GM19455 (cell line): ENCODE results near the gene AAR2.

Experiments used
- ATAC-seq: cut with Tn5 transposase; IDR thresholded peaks from one replicate; pipeline ENCODE4 v1.9.1; 2021; ENCODE audit not compliant: unreplicated experiment

The AAR2 gene, protein sequence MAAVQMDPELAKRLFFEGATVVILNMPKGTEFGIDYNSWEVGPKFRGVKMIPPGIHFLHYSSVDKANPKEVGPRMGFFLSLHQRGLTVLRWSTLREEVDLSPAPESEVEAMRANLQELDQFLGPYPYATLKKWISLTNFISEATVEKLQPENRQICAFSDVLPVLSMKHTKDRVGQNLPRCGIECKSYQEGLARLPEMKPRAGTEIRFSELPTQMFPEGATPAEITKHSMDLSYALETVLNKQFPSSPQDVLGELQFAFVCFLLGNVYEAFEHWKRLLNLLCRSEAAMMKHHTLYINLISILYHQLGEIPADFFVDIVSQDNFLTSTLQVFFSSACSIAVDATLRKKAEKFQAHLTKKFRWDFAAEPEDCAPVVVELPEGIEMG

DNA sequence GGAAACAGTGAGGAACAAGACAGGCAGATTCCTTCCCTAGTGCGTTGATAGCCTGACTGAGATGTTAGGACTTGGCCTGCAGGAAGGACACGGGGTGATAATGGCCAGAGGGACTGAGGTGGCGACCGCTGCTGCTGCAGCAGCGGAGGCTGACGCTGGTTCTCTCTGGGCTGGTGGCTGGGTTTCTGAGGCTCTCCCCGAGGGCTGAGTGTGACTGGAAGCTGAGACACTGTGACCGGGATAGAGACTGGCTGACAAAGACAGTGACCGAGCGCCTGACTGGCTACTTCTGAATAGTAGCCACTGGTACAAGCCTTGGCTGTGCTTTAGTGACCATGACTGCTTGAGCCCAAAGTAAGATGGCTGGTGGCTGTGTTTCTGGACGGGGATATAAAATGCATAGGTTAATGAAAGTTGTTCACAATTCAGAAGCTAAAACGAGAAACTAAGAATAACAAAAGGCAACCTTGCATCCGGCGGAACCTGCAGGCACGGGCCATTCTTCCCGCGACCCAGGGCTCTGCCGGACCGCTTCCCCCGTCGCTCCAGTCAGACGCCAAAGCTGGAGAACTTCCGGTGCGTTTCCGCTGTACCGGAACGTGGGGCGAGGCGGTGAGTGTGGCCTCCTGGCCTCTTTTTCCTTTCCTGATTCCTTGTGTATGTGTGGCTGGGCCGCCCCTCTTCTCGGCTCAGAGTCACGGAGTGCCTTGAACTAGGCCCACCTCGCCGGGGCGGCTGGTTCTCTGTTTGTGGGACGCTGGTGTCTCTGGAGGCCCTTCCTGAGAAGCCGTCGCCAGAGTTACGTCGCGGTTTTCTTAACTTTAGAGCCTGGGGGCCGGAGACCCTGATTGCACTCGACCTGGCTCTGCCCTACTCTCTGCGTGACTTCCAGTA is at the start of gene AAR2:
AAR2 (plus strand) TSS at position 587 of the 894 bp plus-strand sequence. CDS start 3,391 bp downstream, outside the sequence.
- ATAC-seq: peak; percentile 77

DNA sequence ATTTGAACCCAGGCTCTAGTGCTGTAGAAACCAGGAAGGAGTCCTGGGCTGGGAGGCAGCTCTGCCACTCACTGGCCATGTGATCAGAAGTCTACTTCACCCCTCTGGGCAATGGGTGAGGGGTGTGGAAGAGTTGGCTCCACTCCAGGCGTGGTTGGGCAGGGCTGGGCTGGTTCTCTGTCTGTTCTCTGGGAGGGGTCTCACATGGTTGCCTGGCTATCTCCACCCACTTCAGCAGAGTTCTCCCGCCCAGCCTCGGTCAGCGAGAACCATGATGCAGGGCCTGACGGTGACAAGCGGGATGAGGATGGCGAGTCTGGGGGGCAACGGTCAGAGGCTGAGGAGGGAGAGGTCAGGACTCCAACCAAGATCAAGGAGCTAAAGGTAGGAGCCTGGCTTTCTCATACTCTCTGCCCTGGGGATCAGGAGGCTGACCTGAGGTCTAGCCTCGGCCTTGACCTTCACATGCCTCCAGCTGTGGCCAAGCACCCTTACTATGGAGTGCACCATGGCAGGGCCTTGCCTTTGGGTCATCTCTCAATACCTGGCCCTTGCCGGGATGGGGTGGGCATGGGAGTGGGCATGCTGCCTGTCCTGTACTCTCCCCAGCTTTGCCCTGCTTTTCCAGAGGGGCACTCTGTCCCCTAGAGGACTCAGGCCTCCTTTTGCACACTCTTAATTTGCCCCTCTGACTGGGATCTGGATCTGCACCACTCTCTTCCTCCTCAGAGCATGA is 42.1 kb upstream of the AAR2 start:
- no peak for ATAC-seq

DNA sequence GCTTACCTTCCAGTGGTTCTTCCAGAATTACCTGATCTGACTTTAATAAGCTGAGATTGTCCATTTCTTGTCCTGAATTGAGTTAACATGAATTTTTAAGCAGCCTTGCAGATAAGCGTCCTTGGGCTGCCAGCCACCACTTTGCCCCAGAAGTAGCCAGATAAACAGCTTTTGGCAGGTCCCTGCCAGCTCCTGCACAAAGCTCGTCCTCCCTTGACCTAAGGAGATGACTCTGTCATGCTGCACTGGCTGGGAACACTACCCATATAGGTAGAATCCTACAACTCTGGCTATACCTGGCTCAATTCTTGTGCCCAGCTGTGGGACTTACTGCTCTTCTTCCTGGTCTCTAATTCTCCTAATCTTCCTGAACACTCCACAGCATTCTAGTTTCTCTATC is 39.6 kb upstream of the AAR2 start:
- no peak for ATAC-seq

DNA sequence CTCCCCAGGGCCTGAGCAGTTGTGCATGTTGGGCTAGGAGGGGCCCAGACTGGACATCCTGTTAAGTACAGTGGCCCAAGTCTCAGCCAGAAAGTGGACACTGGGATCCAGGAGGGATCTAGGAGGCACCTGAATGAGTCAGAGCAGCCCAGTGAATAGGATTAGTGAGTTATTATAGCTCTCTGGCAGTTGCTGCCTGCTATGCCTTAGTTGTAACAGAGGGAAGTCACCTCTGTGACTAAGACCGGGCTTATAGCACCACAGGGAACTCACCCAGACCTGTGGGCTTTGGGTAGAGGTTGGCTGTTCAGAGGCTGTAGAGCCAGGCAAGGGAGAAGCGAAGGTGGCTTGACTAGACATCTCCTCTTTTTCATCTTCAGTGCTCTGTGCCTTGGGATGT is 39.0 kb upstream of the AAR2 start:
- ATAC-seq: no peak

DNA sequence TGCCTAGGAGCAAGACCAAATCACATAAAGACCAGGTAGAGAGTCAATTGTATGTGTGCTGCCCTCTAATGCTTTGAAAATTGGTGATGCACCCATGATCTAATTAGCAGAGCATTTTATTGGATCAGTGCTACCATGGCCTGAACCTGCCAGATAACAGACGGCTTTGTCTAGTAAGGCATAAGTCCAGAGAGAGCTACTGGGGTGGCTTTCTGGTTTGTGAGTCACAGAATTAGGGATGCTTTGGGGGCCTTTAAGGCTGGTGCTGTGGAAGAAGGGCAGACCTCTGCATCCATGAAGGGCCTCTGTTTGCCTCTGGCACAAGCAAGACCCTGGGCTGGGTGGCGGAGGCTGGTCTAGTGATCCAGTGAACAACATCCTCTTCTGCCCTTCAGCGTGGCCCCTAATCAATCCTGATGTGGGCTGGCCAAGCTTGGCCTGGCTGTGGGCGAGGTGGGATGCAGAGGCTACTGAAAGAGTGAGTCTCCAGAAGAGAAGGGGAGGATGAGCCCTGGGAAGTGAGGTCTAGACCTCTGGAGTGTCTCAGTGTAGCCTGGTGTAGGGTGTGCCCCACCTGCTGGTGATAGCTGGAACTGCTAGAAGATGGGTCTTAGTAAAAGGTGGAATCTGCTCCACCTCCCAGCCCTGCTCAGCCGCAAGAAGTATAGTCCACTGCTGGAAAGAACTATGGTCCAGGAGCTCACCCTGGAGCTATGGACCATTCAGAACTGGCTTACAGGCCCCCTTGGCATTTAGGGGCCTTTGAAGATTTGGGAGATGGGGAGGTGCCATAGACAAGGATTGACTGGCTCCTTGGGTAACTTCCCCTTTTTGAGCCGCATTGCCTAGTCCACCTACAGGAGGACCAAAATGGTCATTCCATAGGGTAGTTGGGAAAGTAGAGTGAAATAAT is 36.7 kb upstream of the AAR2 start:
- ATAC-seq: no peak

DNA sequence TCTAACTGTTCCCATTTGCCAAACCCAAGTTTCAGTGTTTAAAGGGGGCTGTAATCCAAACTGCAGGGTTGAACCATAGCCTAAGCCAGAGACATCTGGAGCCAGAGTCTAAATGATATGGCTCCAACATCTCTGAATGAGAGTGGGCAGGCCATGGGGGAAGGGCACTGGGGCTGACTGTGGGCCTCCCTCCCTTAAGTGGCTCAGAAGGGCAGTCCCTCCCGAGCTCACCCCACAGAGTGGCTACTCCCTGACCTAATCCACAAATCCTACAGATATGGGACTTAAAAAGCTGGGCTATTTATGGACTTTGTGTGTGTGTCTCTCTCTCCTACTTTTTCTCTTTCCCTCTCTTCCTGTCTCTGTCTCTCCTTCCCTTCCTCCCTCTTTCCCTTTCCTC is 35.8 kb upstream of the AAR2 start:
- no peak for ATAC-seq

DNA sequence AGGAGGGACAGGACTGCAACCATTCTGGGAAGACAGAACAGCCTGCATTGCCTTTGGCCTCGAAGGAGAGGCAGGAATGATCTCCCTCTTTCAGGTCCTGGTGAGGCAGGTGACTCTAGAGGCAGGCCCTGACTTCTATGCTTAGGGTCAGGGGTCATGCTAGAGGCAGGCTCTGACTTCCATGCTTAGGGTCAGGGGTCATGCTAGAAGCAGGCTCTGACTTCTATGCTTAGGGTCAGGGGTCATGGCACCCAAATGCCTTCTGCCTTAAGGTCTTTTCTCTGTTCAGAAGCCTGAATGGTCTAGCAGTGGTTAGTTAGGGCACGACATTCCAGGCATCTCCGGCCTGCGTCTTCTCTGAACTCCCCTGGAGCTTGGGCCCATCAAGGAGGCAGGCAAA is 35.1 kb upstream of the AAR2 start:
- ATAC-seq: no peak

DNA sequence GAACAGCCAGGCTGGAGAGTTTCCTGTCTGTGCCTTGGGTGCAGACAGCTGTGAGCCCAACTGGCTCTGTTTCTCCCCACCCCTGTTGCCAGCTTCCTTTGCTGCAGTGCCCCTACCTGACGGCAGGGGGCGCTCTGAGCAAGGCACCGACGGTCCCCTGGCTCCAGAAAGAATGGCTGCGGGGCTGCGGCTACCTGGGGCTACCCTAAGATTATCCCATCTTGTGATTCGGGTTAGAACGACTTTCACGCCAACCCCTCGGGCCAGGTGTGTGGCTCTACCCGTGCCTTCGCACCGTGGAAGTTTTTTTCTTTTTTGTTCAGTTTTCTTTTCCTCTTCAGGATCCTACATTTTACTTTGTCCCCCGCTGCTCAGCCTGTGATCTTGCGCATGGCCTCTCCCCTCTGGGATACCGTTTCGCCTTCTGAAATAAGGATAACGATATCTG is 33.4 kb upstream of the AAR2 start:
- no peak for ATAC-seq

DNA sequence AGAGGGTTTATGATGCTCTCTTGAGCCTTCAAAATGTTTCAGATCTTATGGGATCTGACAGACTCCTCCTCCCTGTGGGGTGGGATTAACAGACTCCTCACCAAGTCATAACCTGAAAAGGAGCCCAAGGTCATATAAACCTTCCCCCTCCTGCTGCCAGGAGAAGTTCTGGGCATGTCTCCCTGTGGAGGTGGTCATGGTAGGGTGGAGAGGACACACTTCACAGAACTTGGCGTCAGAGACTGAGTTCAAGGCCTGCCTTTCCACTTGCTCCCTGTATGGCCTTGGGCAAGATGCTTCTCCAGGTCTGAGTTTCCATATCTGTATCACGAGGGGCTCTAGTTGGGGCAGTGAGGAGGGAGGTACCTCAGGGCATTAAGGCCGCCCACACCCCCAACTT is 32.4 kb upstream of the AAR2 start:
- no peak for ATAC-seq

DNA sequence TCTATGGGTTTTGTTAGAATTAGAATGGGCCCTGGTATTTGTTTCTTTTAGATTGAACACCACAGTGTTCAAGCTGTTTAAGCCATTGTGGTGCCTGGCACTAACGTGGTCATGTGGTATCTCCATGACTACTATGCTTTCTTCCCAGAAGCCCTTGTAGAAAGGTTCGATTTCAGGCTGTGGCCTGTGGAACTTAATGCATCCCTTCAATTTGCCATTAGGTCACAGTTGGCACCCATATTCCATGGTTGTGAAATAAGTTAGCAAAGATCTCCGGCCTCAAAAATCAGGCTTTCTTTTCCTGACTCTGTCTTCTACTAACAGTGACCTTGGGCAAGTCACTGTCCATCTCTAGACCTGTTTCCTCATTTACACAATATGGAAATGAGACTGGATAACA is 31.3 kb upstream of the AAR2 start:
- no peak for ATAC-seq

DNA sequence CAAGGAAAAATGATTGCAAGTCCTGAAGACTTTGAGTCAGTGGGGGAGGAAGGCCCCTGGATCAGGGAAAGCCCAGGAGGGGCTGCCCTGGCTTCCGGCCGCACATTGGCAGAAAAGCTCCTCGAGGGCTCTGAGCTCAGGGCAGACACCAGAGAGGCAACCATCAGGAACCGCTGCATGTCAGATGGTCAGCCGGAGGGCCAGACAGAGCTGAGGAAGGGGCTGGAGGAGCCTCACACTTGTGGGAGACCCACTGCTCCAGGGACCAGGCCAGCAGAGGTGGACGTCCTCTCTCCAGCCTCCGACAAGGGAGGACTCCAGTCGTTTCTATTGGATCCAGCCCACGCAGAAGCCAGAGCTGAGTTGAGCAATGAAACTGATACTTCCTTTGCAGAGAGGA is 30.2 kb upstream of the AAR2 start:
- ATAC-seq: no peak

DNA sequence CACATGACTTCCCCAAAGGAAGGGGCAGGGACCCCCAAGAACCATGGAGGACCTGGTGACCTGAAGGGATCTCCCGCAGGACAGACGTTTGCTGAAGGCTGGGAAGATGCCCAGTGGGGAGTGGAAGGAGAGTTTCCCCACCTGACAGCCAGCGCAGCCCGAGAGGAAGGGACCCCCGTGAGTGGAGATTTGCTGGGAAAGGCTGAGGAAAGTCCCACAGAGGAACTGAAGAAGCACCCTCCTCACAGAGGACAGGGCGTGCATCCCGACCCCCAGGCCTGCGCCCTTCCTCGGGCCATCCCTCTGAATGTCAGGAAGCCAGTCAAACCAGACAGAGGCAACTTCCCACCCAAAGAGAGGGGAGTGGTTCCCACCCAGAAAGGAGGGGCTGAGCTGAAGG is 29.6 kb upstream of the AAR2 start:
- no peak for ATAC-seq

DNA sequence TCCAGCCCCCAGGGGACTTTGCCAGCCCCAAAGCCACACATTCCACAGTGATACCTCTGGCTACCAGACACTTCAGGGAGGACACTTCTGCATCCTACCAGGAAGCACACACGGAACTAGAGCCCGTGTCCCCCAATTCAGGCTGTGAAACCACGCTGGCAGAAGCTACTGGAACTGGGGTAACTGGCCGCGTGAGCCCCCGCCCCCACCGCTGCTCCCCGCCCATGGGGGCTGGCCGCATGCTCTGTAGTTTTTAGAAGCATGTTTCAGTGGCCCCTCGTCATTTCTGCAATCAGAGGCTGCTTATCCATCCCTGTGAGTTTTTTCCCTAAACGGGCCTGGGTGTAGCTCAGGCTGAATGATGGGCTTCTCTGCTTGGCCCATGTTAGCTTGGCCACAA is 28.7 kb upstream of the AAR2 start:
- ATAC-seq: no peak

DNA sequence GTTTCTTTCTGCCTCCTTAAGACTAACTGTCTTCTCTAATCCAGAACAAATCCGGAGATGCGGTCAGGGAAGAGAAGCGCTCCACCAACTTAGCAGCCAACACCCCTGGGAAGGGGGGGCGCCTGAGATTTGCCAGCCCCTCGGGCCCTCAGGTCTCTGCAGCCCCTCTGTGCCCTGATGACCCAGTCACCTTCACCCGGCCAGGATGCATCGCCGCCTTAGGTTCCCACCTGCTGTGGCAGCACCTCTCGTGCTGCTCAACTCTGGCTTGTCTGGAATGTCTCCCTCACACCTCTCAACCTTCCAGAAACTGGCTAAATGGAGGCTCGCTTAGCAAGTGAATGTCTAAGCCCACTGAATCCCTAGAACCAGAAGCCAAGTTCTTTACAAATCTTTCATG is 28.0 kb upstream of the AAR2 start:
- no peak for ATAC-seq

DNA sequence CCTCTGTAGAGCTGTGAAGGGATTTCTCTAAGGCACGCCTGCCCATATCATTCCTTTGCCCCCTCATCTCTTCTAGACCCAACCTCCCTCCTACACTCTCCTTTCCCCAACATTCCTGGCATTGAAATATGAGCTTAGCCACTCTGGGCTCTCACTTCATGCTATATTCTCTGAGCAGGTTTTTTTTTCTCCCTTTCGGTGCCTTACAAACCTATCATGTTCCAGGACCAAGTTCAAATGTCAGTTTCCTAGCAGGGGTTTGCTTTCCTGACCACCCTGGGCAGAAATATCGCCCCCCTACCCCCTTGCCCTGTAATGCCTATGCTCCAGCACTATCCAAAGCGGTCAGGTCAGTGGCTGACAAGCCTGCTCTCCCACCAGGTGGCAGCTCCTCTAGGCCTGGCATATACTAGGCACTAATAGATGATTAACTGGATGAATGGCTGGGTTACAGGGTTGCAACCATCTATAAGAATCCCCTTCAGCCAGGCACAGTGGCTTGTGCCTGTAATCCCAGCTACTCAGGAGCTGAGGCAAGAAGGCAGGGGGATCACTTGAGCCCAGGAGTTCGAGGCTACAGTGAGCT is 25.7 kb upstream of the AAR2 start:
- ATAC-seq: no peak

DNA sequence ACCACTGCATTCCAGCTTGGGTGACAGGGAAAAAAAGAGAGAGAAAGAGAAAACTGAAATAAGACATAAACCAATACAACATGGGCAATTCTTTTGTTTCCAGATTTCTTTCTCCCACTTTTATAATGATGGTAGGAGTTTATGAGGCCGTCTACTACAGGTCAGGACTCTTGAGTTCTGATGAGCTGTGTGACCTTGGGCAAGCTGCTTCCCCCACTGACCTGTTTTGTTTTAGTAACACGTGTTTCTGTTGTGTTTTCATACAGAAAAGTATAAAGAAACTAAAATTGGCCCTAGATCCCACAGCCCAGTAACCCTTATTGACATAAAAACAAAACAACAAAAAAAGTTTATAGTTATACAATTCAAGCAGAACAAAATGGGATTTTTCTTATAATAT is 22.9 kb upstream of the AAR2 start:
- no peak for ATAC-seq

DNA sequence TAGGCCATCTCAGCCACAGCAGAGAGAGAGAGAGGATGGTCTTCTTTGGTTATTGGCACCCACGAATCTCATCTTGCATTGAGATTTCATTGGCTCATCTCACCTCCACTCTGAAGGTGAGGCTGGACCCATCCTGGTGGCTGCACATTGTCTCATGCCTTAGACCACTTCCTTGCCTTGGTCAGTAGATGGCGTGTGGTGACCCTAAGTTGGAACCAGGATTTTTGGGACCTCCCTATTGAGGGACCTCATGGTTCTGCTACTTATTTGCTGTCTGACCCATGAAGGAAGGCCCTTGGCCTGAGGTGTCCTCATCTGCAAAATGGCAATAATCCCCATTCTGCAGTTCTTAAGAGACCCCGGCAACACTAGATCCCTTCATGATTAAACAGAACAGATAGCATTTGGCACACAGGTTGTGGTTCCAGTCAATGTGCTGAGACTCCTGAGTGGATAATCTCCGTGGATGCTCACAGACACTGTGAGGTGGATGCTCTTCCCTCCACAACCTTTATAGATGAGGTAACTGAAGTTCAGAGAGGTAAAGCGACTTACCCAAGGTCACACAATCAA is 21.5 kb upstream of the AAR2 start:
- no peak for ATAC-seq

DNA sequence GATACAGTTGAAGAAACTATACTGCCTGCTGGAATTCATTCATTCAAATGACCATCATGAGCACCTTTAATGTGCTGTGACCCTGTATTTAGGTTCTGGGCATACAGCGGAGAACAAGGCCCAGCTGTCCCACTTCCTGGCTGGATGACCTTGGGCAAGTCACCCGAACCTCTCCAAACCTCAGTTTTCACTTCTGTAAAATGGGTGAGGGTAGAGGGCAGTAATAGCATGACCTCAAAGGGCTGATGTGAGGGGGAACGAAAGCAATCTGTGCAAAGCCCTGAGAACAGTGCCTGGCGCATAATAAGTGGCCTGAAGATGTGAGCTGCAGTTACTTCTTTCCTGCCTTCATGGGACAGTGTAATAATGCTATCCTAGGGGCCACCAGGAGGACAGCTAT is 20.5 kb upstream of the AAR2 start:
- ATAC-seq: no peak

DNA sequence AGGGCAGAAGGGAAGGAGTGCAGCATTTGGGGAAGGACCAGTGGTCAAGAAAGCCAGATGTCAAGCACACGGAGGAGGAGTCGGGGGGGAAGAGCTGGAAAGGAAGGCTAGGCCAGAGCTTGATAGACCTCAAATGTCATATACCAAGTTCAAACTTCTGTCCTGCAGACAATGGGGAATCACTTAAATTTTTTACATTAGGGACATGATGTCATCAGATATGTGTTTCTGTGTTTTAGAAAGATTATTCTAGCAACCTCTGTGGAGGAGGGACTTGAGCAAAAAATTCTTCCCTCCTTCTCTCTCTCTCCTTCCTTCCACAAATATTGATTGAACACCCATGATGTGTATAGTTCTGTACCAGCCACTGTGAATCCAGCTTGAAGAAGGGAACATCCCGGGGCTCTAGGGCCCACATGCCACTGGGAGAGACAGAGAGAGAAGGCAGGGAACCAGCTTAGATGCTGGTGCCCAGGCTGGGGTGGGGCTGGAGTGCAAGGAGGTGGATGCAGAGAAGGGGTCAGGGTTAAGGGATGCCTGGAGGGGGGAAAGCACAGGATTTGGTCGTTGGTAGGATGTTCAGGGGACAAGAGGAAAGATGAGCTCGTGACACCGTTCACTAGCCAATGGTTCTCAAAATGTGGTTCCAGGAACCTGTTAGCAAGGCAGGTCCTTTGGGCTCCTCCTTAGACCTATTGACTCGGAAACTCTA is 19.8 kb upstream of the AAR2 start:
- no peak for ATAC-seq
